Measurements from ENCODE around the gene ABLIM3. TPM values are rescaled to one million over a fixed set of nuclear protein-coding genes. Genes with fewer than 3 reads are reported as not detected.

The ABLIM3 gene
- total RNA-seq, 1 donor from 2014 or later, result 3.7 TPM

DNA sequence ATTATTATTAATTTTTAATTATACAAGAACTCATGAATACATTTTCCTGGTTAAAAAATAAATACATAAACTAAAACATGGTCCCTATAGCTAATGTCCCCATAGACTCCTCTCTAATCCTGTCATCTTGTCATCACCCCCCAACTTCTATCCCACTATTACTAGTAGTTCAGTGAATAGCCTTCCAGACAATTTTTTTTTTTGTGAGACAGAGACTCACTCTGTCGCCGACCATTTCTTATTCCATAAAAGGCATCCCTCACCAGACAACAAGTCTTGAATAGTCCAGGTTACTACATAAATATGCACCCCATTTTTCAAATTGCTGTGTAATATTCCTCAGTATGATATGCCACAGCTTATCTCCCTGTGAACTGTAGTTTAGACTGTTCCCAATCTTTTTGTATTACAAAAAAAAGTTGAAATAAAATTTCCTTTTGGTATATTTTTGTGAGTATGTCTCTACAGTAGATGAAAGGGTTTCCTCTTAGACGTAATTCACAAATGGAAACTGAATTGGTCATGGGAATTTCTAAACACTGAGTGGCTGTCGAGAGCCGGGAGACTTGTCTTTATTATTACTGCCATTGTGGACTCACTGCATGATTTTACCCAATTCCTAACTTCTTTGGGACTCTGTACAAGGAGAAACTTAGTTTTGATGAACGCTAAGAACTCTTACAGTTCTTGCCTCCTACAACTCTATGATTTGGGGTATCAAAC lies 6.4 kb upstream of the ABLIM3 start:
- Histone ChIP-seq H3K4me3 (ENCODE audit: low read depth, low read length) (no peak overlapping the region), H3K27me3 (ENCODE audit: control insufficient read depth, insufficient read depth, low read length) (no peaks in the 10 kb centered on the region), H3K36me3 (ENCODE audit: control insufficient read depth, insufficient read depth, low read length) (no peaks in the 10 kb centered on the region)
- DNase-seq (ENCODE audit: low read depth) (peak; percentile 73), FAIRE-seq (no peak)
- TF ChIP-seq, protein P1, sequence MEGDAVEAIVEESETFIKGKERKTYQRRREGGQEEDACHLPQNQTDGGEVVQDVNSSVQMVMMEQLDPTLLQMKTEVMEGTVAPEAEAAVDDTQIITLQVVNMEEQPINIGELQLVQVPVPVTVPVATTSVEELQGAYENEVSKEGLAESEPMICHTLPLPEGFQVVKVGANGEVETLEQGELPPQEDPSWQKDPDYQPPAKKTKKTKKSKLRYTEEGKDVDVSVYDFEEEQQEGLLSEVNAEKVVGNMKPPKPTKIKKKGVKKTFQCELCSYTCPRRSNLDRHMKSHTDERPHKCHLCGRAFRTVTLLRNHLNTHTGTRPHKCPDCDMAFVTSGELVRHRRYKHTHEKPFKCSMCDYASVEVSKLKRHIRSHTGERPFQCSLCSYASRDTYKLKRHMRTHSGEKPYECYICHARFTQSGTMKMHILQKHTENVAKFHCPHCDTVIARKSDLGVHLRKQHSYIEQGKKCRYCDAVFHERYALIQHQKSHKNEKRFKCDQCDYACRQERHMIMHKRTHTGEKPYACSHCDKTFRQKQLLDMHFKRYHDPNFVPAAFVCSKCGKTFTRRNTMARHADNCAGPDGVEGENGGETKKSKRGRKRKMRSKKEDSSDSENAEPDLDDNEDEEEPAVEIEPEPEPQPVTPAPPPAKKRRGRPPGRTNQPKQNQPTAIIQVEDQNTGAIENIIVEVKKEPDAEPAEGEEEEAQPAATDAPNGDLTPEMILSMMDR (IDR thresholded peaks at IDR 0.05; ENCODE audit: insufficient read depth, low read length, severe bottlenecking), result no peak

DNA sequence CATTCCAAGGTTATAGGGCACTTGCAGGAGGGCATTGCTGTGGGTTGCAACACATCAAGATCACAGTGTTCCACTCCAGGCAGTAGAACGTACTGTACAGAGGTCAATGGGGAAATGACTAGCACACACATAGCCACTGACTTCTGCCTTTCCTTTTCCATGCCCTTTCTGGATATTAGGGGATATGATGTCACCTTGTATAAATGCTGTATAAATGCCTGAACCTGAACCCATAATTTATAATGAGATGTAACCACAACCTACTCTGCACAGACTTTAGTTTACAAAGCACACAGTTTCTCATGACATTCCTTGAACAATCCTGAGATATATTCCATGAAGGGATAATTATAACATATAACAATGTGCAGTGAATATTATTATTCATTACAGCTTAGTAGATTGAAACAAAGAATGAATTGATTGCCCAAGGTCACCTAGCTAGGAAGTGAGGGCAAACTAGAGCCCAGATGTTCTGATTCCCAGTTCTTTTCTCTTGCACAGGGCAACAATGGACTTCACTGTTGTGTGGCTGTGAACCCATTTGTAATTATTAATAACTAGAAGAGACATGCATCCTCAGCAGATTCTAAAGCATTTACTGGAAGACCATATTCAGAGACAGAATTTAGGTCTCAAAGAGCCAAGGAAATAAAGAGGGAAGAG lies 5.6 kb upstream of the ABLIM3 start:
- Histone ChIP-seq H3K36me3 (ENCODE audit: control insufficient read depth, insufficient read depth, low read length) (no peaks in the 10 kb centered on the region), H3K27me3 (ENCODE audit: control insufficient read depth, insufficient read depth, low read length) (no peaks in the 10 kb centered on the region), H3K4me3 (ENCODE audit: low read depth, low read length) (no peak overlapping the region)
- TF ChIP-seq, protein P1 (IDR thresholded peaks at IDR 0.05; ENCODE audit: insufficient read depth, low read length, severe bottlenecking), result no peak
- DNase-seq (ENCODE audit: low read depth) (peak; percentile 72), FAIRE-seq (no peak)

DNA sequence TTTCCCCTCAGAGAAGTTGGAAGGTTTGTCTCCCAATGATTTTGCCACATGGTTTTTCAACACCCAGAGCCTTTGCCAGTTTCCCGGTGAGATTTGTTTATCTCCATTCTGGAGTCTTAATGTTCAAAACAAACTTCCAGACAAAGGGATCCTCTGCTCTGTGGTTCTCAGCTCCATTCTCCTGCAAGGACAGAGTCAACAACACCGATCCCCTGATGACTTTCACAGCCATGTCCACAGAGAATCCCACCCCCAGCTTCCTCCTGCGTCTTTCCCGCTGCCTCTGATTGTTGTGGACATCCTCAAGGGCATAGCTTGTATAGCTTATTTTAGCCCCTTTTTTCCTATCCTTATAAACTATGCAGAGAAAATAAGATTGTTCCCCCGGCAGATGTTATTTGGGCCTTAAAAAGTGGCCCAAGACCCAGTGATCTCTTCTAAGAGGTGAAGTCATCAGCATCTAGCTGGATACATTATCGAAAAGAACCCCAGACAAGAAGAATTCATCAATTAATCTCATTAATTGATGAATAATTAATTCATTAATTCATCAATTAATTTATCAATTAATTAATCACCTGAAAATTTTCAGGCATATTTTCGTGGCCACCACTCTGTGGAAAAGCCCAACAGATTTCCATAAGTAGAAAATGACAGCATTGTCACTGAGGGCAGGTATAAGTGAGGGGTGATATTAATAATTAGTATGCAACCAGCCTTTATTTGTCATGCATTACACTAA lies 2.9 kb upstream of the ABLIM3 start:
- H3K27me3 ChIP-seq (ENCODE audit: control insufficient read depth, insufficient read depth, low read length), result no peaks in the 10 kb centered on the region
- FAIRE-seq, result peak; percentile 50
- TF ChIP-seq, protein P1 (IDR thresholded peaks at IDR 0.05; ENCODE audit: insufficient read depth, low read length, severe bottlenecking), result no peak

DNA sequence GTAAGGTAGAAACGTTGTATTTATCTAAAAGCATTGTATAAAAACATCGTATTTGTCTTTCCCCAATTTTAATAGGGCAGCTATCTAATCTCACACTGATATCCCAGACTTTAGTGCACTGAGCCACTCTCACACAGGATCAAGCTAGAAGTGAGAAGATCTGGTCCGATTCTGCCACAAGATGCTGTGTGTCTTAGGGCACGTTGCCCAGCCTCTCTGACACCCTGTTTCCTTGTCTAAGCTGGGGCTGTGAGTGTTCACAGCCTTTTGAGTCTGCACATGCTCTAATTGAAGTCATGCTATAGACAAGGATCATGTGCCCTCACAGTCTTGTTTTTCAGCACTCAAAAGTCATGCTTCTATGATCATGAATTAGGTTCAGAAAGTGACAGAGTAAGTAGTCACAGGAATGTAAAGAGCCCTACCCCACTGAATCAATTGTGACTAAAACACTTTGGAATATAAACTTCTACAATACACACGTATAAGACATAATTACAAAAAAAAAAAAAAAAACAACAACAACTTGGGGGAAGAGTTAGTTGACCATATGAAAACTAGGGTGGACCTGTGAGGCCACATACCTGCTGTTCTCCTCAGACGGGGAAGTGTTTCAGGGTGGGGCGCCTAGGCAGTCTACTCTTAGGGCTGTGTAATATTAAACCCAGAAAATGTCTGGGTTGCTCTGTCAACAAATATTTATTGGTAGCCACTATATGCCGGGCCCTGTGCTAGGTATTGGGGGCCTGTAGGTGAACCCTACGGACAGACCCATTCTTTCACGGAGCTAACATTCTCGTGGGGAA lies 893 bp upstream of the ABLIM3 start:
- DNase-seq (ENCODE audit: low read depth) (peak; percentile 94), FAIRE-seq (peak; percentile 94)
- Histone ChIP-seq H3K27me3 (ENCODE audit: control insufficient read depth, insufficient read depth, low read length) (no peaks in the 10 kb centered on the region), H3K36me3 (ENCODE audit: control insufficient read depth, insufficient read depth, low read length) (no peaks in the 10 kb centered on the region), H3K4me3 (ENCODE audit: low read depth, low read length) (no peak overlapping the region)
- TF ChIP-seq, protein P1 (IDR thresholded peaks at IDR 0.05; ENCODE audit: insufficient read depth, low read length, severe bottlenecking), result no peak

More for the DNA sequence above, 2.9 kb upstream of the ABLIM3 start:
- Histone ChIP-seq H3K4me3 (ENCODE audit: low read depth, low read length) (no peak overlapping the region), H3K36me3 (ENCODE audit: control insufficient read depth, insufficient read depth, low read length) (no peaks in the 10 kb centered on the region)
- DNase-seq (ENCODE audit: low read depth), result no peak

DNA sequence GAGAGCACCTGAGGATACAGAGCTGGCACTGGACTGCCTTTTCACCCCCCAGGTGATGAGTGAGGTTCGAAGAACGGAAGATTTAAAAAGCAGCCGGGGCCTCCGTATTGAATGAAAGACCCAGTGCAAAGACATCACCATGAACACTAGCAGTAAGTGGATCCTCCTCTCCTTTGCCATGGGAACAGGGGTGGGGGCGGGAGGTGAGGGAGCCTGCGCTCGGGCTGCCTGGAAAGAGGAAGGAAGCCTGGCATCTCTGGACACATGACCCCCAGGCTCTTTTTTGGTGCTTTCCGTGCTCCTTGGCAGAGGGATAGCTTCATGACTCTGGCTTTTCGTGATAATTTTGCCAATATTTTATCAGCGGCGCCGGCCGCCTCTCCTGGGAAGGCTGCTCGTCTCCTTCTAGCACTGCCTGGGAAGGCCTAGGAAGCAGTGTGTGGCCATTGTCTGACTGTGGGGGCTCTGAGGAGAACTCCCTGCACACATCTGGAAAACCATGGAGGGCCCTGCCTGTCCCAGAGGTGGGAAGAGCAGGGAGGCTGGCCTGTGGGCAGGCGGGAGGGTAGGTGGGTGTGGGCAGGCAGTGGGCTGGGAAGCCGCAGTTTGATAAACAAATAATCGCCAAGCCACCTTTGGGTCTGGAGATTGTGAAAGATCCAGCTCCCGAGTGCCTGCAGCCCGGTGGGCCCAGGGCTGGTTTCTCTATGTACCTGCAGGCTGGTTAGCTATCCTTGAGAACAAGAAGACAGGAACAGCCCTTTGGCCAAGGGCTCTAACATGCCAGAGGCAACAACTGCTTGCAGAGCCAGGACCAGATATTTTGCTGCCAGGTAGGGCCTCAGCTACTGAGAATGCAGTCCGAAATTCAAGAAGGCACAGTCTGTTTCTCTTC lies 911 bp downstream of the ABLIM3 start:
- Histone ChIP-seq H3K4me3 (ENCODE audit: low read depth, low read length) (peak overlapping the region; percentile 57), H3K27me3 (ENCODE audit: control insufficient read depth, insufficient read depth, low read length) (no peaks in the 10 kb centered on the region), H3K36me3 (ENCODE audit: control insufficient read depth, insufficient read depth, low read length) (no peaks in the 10 kb centered on the region)
- no peak for DNase-seq (ENCODE audit: low read depth)
- TF ChIP-seq, protein P1 (IDR thresholded peaks at IDR 0.05; ENCODE audit: insufficient read depth, low read length, severe bottlenecking), result no peak
- FAIRE-seq, result no peak
